Endodermal cell (in vitro differentiated cells): ENCODE measurements around the gene GPR39. TPM values are rescaled to one million over a fixed set of nuclear protein-coding genes. Genes with fewer than 3 reads are reported as not detected.

Experiments
- DNase-seq: peaks from one replicate; pipeline ENCODE4 v3.0.0-alpha.2; 2017
- H3K27ac ChIP-seq: 2 replicates; pipeline ENCODE4 v1.5.1; 2013; ENCODE audit warnings: mild to moderate bottlenecking, low read depth, low read length, moderate library complexity
- H3K27me3 ChIP-seq: 2 replicates; pipeline ENCODE4 v1.6.1; 2013; ENCODE audit warnings: mild to moderate bottlenecking, low read length, moderate library complexity; ENCODE audit not compliant: insufficient read depth, control insufficient read depth, poor library complexity, severe bottlenecking
- H3K36me3 ChIP-seq: 2 replicates; pipeline ENCODE4 v1.7.0; 2013; ENCODE audit warnings: mild to moderate bottlenecking, low read length, moderate library complexity; ENCODE audit not compliant: control insufficient read depth, insufficient read depth
- H3K4me1 ChIP-seq: one replicate; pipeline ENCODE4 v1.7.0; 2013; ENCODE audit warnings: low read length; ENCODE audit not compliant: control insufficient read depth, insufficient read depth
- H3K4me3 ChIP-seq: 2 replicates; pipeline ENCODE4 v1.5.1; 2013; ENCODE audit warnings: mild to moderate bottlenecking, low read length, moderate library complexity
- H3K9ac ChIP-seq: 2 replicates; pipeline ENCODE4 v1.6.1; 2013; ENCODE audit warnings: mild to moderate bottlenecking, low read length, moderate library complexity; ENCODE audit not compliant: poor library complexity, severe bottlenecking; ENCODE audit errors: extremely low read depth
- H3K9me3 ChIP-seq: 2 replicates; pipeline ENCODE4 v1.6.1; 2013; ENCODE audit warnings: mild to moderate bottlenecking, low read length, moderate library complexity; ENCODE audit not compliant: control insufficient read depth
- H3K27ac Mint-ChIP-seq: 2 replicates; pipeline ENCODE4 v1.8.0; 2020; ENCODE audit warnings: mixed read lengths
- H3K27me3 Mint-ChIP-seq: 2 replicates; pipeline ENCODE4 v1.8.0; 2021; ENCODE audit warnings: mild to moderate bottlenecking, mixed read lengths; ENCODE audit not compliant: insufficient read depth
- H3K36me3 Mint-ChIP-seq: 2 replicates; pipeline ENCODE4 v1.8.0; 2020; ENCODE audit warnings: low read depth, mixed read lengths
- H3K4me1 Mint-ChIP-seq: 2 replicates; pipeline ENCODE4 v1.8.0; 2020; ENCODE audit warnings: mixed read lengths
- H3K4me3 Mint-ChIP-seq: 2 replicates; pipeline ENCODE4 v1.8.0; 2020; ENCODE audit warnings: mild to moderate bottlenecking, moderate library complexity, mixed read lengths
- H3K9me3 Mint-ChIP-seq: 2 replicates; pipeline ENCODE4 v1.8.0; 2020; ENCODE audit warnings: mild to moderate bottlenecking, mixed read lengths
- WGBS, 2 experiments: methylation state at CpG; one replicate each; pipeline versions ENCODE4 v1.1.5 to v1.1.7; 2013; ENCODE audit warnings: missing lambda C conversion rate in 2 of 2, mixed read lengths in 1 of 2; ENCODE audit not compliant: insufficient coverage in 1 of 2, insufficient read length in 1 of 2; 5-methylcytosine and 5-hydroxymethylcytosine counted together
- total RNA-seq, 2 donors: library from RNA; stranded (reverse); fragmentation: NEBNext Ultra II Directional in 1 of 2; extraction: Animal tissue kit (Norgen Biotek cat#: 25700) in 1 of 2; gene quantifications; 2 replicates in 1 of 2; 3 replicates in 1 of 2; pipeline ENCODE4 v1.2.1, GENCODE V29; 2021
- TF ChIP-seq, protein P1 (sequence below): fragments of 200-600 bp; sonication (generic); conservative IDR thresholded peaks from 2 replicates; pipeline ENCODE4 v1.5.0; 2021; ENCODE audit warnings: antibody characterized with exemption, mild to moderate bottlenecking

GPR39 gene
- total RNA-seq, 2 donors from 2014 or later = 9.4 to 14.6 TPM

DNA sequence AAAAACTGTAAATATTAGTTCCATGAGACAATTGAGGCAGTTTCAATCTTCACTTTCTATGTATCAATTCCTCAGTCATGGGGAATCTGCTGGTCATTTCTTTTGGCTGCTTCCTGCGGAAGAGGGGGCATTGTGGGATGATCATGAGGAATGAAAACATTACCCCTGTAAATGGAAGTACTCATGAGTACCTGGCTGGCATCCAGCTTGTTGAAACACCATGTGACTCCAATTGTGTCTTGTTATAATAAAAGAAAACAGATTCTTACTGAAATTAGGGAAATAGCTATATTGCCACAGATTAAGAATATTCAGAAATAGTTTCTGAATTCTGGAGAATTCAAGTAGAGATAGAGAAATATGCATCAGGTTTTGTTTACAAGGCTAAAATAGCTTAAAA, 41.6 kb upstream of the GPR39 start:
- no peaks in the 10 kb centered on the region for H3K4me1 Mint-ChIP-seq
- H3K4me3 ChIP-seq = no peak overlapping the region
- TF ChIP-seq, protein P1, sequence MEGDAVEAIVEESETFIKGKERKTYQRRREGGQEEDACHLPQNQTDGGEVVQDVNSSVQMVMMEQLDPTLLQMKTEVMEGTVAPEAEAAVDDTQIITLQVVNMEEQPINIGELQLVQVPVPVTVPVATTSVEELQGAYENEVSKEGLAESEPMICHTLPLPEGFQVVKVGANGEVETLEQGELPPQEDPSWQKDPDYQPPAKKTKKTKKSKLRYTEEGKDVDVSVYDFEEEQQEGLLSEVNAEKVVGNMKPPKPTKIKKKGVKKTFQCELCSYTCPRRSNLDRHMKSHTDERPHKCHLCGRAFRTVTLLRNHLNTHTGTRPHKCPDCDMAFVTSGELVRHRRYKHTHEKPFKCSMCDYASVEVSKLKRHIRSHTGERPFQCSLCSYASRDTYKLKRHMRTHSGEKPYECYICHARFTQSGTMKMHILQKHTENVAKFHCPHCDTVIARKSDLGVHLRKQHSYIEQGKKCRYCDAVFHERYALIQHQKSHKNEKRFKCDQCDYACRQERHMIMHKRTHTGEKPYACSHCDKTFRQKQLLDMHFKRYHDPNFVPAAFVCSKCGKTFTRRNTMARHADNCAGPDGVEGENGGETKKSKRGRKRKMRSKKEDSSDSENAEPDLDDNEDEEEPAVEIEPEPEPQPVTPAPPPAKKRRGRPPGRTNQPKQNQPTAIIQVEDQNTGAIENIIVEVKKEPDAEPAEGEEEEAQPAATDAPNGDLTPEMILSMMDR = no peak
- no peak overlapping the region for H3K27ac ChIP-seq
- peaks cover 25% of the 10 kb centered on the region for H3K9me3 ChIP-seq
- H3K27me3 Mint-ChIP-seq = no peaks in the 10 kb centered on the region
- no peak for DNase-seq
- H3K4me3 Mint-ChIP-seq = no peak overlapping the region
- no peaks in the 10 kb centered on the region for H3K36me3 ChIP-seq
- WGBS, 2 experiments = 97% methylated on average over 1 of the region's 1 CpG; no CpG with 5 or more reads in 1 of the 2 experiments
- no peak overlapping the region for H3K9ac ChIP-seq
- H3K4me1 ChIP-seq = no peaks in the 10 kb centered on the region
- H3K27ac Mint-ChIP-seq = no peak overlapping the region
- H3K9me3 Mint-ChIP-seq = peaks cover 33% of the 10 kb centered on the region
- H3K27me3 ChIP-seq = no peaks in the 10 kb centered on the region
- H3K36me3 Mint-ChIP-seq = peaks cover 6% of the 10 kb centered on the region

DNA sequence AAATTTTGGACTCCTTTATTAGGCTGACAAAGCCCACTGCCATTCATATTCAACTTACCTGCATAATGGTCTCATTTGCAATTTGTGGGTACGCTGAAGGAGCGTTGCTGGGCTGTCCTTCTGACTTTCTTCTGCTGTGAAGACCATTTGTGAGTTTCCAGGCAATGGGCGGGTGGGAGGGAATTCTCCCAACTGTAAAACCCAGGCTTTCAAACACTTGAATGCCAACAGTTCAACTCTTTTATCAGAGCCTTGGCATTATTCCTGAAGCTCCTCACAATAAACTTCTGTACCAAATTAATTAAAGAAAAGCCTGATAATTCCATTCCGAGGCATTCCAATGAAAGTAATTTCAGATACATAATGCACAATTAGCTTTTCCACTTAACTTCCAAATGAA, 35.2 kb upstream of the GPR39 start:
- Mint-ChIP-seq H3K27ac (no peak overlapping the region), H3K9me3 (peaks cover 13% of the 10 kb centered on the region), H3K4me3 (no peak overlapping the region), H3K27me3 (no peaks in the 10 kb centered on the region), H3K4me1 (peaks cover 19% of the 10 kb centered on the region), H3K36me3 (no peaks in the 10 kb centered on the region)
- 43 to 77% methylated on average over 1 to 4 of the region's 4 CpGs for WGBS, 2 experiments
- H3K4me3 ChIP-seq = no peak overlapping the region
- no peak overlapping the region for H3K27ac ChIP-seq
- no peaks in the 10 kb centered on the region for H3K9me3 ChIP-seq
- H3K4me1 ChIP-seq = peaks cover 7% of the 10 kb centered on the region
- H3K27me3 ChIP-seq = no peaks in the 10 kb centered on the region
- no peaks in the 10 kb centered on the region for H3K36me3 ChIP-seq
- H3K9ac ChIP-seq = no peak overlapping the region
- DNase-seq = no peak
- TF ChIP-seq, protein P1 = no peak

DNA sequence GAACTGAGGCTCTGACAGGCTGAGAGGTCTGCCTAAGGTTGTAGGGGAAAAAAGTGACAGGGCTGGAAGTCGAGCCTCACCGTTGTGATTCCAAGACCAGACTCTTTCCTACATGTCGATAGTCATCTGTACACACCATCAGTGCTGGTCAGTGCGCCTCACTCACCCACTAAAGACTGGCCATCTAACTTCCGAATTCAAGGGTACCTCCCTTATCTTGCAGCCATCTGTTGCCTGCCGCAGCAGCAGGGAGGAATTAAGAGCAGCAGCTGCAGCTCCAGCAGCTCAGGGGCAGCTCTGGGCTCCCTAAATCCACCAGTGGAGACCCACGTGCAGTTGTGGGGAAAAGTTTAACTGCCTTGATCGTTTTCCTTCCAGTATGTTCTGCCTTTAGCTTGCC, 32.6 kb upstream of the GPR39 start:
- Histone ChIP-seq H3K9me3 (peaks cover 5% of the 10 kb centered on the region), H3K36me3 (no peaks in the 10 kb centered on the region), H3K4me3 (no peak overlapping the region), H3K27me3 (no peaks in the 10 kb centered on the region), H3K9ac (no peak overlapping the region), H3K27ac (no peak overlapping the region), H3K4me1 (peaks cover 7% of the 10 kb centered on the region)
- peaks cover 21% of the 10 kb centered on the region for H3K4me1 Mint-ChIP-seq
- H3K9me3 Mint-ChIP-seq = peaks cover 17% of the 10 kb centered on the region
- WGBS, 2 experiments = 78 to 80% methylated on average over 8 of the region's 8 CpGs
- TF ChIP-seq, protein P1 = no peak
- no peak for DNase-seq
- H3K4me3 Mint-ChIP-seq = no peak overlapping the region
- no peaks in the 10 kb centered on the region for H3K27me3 Mint-ChIP-seq
- H3K27ac Mint-ChIP-seq = no peak overlapping the region
- H3K36me3 Mint-ChIP-seq = no peaks in the 10 kb centered on the region
